Stimulated activated CD4-positive, alpha-beta T cell treated with anti-CD3 and anti-CD28 coated beads, Interleukin-2, amount 100 ng/mL, for 4 hours (primary cell): ENCODE results near the gene DPYD.
"Not testable (repeated sequence)": the region's sequence is repeated elsewhere in the genome, so short reads cannot be mapped to it uniquely, and the experiment has no call there.

Source experiments
- DNase-seq: peaks from one replicate; pipeline ENCODE4 v3.0.0-alpha.2; 2020; ENCODE audit warnings: low read depth

DPYD gene

DNA sequence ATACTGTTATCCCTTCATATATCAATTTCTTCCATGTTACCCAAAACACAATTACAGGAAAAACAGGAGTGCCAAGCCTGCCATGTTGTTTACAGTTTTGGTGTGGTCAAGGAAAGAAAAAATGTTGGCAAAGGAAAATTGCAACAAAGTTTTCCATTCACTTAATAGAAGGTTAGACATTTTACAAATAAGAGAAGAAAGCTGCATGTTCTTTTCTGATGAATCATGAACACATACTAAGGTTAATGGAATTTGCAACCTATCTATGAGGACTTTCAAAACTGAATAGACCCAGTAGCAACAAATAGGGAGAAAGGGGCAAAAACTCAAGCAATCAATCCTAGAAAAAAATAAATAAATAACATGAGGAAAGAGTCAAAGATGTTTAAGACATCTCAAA, 556.7 kb downstream of the DPYD start:
- no peak for DNase-seq

DNA sequence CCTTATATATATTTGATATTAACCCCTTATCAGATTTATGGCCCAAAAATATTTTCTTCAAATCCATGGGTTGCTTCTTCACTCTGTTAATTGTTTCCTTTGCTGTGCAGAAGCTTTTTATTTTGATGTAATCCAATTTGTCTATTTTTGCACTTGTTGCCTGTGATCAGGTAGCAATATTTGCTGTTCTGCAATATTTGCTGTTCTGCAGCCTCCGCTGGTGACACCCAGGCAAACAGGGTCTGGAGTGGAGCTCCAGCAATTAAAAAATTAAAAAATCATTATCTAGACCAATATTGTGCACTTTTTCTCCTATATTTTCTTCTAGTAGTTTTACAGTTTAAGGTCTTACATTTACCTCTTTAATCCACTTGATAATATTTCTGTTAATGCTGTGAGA, 564.5 kb downstream of the DPYD start:
- no peak for DNase-seq

DNA sequence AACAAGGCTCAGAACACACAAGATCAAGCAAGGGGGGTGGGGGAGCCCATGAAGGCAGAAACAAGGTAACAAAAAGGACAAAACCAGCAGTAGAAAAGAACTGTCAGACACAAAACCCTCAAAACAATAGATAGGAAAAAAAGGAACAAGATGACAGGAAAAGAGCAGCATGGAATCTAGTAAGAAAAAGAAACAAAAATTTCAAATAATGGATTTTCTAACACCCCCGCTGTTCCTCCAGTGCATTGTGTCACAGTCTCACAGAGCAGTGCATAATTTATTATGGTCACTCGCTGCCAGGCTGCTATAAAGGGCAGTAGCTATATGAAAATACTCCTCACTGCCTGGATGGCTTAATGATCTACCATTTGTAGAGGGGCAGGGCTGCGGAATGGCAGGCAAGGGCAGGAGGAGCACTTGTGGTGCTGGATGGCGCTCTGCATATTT, 567.9 kb downstream of the DPYD start:
- no peak for DNase-seq

DNA sequence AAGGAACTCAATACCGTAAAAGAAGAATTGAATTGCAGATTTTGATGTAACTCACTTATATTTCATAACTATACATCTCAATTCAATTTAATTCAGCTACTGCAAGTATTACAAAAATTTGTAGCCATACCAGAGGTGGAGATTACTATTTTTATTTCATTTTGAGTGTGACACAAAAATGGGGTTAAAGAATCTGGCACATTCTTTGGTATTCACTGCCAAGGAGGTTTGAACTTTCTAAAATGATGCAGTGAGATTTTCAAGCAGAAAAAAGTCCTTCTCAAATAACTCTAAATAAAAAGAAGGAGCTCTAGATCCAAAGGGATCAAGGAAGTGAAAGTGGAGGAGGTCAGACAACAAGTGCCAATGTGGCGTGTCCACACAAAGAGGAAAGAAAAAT, 569.0 kb downstream of the DPYD start:
- DNase-seq = no peak

DNA sequence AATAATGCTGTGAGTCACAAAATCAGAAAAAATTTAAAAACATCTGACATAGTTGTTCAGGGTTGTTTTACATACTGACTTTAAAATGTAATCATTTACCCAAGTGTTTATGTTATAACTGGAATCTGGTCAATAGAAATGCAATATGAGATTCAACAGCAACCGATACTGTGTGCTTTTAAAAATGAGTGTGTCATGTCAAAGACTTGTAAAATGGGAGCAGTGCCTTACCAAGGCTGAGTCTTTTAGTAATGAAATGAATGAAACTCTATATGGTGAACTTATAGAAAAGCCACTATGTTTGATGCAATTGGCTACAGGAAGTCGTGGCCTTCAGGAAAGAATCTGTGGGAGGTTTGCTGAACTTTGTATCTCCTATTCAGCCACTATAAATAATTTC, 570.2 kb downstream of the DPYD start:
- DNase-seq = no peak

DNA sequence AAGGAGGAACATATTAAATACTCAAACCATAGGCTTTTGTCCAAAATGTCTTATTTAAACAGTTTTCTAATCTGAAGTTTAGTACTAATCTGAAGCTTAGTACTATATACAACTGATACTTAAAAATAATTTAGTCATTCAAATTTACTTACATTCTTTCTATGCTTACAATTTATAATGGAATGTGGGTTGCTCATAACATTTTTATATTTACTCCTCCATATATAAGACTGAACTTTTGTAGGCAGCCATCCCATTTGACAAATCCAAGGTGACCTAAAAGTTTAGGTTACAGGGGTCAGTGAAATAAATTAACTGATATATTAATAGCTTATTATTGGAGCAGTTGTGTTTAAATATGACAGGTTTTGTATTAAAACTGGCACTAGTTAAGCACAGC, 570.6 kb downstream of the DPYD start:
- no peak for DNase-seq

DNA sequence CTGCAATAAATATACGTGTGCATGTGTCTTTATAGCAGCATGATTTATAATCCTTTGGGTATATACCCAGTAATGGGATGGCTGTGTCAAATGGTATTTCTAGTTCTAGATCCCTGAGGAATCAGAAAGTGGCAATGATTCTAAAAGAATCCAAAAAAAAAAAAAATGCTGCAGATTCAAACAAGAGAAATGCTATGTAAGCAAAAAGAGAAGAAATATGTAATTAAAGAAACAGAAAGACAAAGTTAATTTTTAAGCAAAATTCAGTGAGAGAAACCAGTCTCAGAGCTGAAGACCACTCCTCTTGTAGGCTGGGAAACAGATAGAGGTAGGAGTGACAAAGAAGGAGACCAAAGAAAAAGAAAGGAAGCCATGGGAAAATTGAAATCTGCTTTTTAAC, 571.0 kb downstream of the DPYD start:
- DNase-seq = not testable (repeated sequence)

DNA sequence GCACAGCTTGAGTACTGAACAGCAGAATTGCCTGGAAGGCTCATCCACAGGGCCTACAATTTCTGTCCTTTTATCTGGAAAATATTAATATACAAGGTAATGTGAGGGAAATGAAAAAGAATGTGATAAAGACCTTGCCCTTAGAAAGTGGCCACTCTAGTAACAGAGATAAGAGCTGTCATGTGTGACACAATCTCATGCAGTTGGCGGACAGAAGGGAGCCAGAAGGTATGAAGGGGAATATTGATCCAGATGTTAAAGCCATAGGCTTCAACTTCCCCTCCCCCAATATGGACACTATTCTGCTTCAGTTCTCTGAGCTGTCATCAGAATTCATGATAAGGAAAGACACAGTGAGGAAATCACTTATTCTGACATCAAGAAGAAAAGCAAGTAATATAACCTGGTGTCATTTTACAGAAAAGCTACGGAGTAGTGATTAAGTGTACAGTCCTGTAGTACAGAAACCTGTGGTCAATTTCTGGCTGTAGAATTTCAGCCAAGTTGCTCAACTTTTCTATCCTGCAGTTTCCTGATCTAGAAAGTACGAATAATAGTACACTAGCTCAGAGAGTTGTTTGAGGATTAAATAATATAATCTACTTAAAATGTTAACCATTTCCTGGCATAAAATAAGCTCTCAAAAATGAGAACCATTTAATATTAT, 572.1 kb downstream of the DPYD start:
- no peak for DNase-seq

DNA sequence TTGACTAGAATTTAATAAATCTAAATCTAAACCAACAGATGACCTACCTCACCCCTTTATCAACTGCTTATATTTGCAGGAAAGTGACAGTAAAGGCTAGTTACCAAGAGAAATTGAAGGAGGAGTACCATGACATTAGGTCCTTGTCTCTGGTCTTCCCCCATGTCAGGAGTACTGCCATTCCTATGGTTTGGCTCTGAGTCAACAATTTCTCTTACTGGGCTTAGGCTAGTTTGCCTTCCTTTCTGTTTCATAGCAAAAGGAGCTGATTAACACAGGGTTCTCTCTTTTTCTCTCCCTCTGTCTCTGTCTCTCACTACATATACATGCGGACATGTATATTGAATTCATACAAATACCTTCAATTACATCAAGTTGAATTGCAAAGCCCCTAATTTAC, 579.9 kb downstream of the DPYD start:
- no peak for DNase-seq

DNA sequence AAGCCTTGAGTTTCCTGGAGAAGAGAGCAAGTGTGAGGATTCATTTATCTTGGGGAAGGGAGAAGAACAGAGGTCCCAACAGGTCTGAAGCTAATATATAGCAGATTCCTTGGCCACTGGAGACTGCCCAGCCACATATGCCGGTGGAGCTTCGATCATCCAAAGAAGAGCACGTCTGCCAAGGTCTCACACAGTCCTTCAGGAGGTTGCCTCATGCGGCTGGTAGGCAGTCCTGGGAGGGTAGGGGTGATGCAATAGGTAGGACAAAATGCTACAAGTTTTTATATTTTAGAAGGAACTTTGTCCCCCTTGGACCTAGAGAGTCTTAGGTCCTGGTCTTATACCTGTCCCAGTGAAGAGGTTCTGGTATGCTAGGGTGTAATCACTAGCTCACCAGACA, 582.5 kb downstream of the DPYD start:
- no peak for DNase-seq

DNA sequence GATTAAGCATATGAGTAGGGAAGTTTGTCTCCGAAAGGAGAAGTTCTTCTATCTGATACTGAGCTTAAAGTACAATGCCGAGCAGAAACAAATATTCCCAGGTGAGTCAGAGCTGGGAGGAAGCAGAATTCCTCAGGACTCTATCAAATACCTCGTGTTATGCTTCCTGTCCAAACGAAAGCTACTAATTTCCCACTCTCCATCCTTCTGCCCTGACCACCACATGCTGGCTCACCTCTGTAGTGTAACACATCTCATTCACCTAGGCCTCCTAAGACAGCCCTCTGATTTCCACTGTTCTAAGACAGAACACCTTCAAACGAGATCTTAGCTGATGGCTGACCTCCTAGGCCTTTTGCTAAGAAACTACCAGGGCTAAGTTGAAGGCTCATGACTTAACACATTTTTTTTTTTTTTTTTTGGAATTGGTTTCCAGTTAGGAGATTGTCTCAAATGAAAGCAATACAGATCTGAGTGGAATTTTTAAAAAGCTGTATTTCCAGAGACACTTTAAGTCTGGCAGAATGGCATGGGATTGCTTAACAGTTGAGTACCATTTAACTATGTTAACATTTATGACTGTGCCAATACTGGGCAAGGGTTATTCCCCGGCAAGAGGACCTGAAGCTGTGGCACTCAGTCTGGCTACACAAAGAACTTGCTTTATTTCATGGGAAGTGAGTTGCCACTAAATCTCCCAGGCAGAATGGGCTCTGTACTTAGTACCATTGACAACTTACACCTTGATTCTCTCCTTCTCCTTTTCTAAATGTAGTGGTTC, 583.4 kb downstream of the DPYD start:
- no peak for DNase-seq

DNA sequence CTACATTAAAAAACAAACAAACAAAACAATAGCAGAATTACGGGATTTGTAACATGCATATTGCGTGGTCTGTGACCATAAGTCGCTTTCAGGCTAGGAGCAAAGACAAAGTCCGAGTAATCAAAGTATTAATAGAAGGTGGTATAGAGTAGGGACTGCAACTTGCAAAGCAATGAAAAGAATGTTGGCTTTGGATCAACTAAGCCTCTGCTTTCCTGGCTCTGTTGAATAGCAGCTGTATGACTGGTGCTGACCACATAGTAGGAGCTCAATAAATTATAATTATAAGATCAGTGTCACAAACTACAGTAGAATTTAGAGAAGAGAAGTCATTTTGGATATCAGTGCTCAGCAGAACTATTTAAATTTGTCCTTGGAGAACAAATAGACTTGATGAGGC, 586.4 kb downstream of the DPYD start:
- no peak for DNase-seq

DNA sequence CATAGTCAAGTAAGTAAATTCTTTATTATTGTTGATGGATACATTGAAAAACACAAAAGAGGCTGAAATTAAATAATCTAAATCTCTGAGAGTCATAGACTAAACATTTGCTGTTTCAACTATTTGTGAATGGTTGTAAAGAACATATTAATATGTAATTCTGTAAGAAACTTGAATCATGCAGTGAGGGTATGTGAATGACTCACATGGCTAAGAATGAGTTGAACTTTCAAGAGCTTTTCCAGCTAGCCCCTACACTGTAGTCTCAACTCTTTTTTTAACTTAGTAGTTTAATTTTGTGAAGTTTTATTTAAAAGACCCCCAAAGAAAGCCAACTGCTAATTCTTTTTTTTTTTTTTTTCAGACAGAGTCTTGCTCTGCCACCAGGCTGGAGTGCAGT, 588.1 kb downstream of the DPYD start:
- DNase-seq = no peak

DNA sequence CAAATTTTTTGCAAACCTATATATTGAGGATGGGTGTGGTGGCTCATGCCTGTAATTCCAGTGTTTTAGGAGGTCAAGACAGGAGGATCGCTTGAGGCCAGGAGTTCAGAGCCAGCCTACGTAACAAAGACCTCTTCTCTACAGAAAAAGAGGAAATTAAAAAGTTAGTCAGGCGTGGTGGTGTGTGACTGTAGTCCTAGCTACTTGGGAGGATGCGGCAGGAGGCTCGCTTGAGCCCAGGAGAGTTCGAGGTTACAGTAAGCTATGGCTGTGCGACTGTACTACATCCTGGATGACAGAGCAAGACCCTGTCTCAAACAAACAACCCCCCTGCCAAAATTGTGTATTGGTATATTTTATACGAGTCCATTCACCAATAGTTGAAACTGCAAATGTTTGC, 589.7 kb downstream of the DPYD start:
- no peak for DNase-seq

DNA sequence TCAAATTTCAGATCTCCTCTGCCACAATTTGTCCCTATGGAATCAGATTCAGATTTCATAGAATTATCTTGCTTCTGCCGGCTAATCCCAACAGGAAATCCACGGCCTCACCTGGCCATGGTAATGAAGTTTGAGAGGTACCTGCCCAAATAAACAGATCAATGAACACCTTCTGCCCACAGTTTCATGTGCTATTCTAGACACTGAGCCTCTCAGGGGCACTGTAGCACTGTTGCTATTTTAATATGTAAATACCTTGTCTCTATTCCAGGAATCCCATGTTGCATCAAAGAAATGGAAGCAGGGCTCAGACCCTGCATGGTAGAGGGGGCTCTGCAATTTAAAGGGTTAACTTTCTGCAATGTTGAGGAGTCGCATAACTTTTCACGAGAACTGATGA, 606.1 kb downstream of the DPYD start:
- DNase-seq = no peak

DNA sequence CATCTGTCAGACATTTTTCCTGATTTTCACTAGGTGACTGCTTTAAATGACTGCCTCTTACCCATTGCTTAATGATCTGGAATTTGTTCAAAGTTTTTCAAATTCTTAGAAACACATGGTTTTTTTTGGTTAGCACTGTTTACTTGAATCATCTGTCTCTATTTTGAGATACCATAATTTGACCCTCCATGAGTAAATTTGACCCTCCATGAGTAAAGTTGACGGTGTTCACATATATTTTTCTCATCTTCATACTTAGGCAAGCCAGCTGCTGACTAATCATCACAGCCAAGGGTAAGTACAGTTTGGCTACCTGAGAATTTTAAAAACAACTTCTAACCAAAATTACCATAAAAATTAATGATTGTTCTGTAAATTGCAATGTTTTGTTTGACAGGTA, 612.7 kb downstream of the DPYD start:
- DNase-seq = no peak

DNA sequence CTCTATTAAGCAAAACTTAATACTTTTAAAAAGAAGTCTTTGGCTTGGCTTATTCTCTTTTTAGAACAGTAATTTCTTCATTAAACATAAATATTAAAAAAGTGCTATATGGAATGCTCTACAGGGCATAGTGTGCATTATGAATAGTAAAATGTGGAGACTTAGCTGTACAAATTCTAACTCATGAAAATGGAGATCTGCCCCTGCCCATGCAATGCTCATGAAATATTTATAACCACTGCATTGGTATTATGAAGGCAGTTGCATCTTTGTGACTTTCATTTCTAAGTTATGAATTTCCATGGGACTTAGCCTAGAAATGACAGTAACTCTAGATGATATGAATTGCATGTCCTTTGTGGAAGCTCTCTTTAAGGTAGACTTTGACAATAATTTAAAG, 613.3 kb downstream of the DPYD start:
- DNase-seq = no peak

DNA sequence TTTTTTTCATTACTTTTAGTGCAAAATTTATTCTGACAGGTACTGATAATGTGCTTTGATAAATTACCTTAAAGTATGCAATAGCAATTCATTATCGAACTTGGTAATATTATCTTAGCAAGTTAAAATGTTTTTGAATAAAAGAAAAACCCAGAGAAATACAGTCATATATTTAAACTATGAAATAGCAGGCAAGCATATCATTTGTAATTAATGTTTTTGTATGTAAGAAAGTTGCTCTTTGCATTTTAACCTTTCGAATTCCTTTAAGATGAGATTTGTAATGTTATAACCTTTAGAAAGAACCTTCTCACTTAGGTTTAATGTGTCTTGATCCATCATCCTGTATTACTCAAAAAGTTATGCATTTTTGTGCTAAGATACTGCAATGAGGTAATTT, 613.7 kb downstream of the DPYD start:
- DNase-seq = no peak

DNA sequence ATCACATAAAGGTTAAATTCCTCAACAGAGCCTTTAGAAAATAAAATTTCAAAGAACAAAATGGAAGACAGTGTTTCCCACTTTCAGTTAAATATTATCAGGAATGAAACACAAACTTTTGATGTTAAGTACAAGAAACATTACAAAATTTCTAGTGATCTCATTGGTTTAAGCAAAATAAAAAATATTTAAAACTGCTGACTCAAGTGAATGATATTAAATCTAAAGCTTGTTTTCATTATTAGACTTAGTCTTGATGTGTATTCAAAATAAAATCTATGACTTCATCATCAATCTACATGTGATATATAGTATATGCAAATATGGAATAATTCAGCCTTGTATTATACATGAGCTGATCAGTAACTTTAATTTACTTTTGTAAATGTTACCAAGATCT, 614.3 kb downstream of the DPYD start:
- DNase-seq = no peak

DNA sequence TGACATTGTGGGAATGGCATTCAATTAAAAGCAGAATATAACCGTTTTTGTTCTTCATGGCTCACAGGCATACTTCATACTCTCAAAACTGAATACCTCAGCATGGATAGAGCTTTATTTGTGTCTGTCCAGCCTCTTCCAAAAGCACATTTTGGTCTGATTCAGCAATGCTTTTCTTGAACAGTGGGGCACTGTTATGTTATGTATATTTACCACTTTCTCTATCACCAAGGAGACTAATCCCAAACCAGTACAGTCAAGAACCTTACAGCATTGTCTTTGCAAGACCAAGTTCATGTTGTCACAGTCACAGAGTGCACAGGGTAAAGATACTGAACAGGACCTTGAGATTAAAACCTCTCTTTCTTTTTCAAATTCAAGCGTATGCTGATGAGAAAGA, 616.5 kb downstream of the DPYD start:
- DNase-seq = no peak

DNA sequence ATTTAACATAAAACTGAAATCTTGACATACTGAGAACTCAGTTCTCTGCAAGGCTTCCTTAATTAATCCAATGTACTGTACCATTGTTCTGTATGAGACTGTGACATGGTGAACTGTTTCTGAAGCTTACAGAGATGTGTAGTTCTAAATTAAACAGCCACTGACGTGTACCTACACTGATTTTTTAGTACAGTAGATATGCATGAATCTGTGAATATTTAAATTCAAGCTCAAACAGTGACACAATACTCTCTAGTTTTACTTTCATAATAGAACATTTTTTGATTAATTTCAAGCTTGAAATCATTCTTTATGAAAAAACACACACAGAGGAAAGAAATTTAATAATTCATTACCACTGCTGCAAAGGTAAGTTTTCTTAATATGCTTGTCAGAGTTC, 621.9 kb downstream of the DPYD start:
- DNase-seq = no peak

DNA sequence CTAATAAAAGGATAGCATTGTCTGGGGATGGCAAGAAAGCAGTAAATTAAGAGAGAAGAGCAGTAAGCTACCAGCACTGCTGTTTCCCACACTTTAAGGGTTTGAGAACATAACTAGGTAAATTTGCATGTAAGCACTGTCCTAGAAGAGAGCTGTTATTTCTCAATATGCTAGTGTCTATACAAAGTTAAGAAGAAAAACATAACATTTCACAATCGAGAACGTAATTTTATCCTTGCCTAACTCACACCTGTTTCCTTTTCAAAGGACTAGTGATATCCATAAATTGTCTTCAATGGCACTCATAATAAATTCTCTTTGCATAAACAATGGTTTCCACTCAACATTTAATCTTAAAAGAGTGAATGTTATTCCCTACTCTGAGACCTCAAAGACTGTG, 623.2 kb downstream of the DPYD start:
- DNase-seq = no peak

DNA sequence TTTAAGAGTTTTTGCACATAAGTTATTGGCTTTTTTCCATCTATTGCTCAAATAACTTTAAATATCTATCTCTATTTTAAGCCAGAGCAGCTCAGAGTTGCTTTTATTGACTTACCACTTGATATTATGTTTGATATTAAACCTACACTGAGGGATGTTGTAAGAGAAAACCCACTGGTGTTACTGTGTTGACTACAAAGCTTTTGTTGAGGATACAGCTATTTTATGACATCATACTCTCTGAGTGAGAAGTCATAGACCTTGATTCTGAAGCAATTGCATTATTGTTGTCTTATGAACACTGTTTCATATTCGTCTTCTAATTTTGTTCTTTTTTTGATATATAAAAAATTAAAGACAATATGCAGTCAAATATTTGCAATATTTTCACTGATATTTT, 638.9 kb downstream of the DPYD start:
- DNase-seq = no peak
